CD4-positive, alpha-beta T cell treated with Interleukin-12 subunit alpha and Interleukin-12 subunit beta, for 1 hour (primary cell): ENCODE data around the gene GCK.
"Not testable (repeated sequence)": the region's sequence is repeated elsewhere in the genome, so short reads cannot be mapped to it uniquely, and the experiment has no call there.

ENCODE experiments used
- DNase-seq: peaks from one replicate; pipeline ENCODE4 v3.0.0-alpha.2; 2020

The GCK gene

DNA sequence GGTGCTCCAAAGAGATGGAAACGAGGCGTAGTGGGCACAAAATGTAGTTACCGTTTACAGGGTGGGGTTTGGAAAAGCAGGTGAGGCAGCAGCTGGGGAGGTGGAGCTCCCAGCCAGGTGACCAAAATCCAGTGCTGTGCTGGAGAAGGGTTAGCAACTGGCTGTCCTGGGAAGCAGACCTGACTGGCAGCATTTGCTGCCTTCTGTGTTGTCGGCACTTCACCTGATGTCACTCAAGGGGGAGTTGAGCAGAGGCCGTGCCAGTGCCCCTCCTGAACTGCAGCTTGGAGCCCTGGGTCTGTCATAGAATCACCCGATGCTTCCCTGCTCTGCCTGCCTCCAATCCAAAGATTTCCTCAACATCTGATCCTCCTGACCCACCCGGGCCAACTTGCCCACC lies 12.8 kb downstream of the GCK start:
- no peak for DNase-seq

DNA sequence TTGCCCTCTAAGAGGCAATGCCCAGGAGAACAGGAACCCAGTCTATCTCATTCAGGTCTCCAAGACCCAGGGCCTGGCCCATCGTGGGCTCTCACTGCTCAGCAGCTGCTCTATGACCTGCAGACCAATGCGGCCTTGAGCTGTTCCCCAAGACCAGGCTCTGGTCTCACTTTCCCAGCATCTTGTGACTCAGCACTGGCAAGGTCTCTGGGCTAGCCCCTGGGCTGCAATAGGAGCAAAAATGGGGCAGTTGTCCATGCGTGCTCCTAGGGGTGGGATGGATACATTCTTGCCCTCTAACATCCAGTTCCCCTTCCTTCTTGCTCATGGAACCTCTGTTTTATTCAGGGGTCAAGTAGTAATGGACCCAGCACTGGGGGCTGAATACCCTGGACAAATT lies 13.5 kb downstream of the GCK start:
- DNase-seq = no peak

DNA sequence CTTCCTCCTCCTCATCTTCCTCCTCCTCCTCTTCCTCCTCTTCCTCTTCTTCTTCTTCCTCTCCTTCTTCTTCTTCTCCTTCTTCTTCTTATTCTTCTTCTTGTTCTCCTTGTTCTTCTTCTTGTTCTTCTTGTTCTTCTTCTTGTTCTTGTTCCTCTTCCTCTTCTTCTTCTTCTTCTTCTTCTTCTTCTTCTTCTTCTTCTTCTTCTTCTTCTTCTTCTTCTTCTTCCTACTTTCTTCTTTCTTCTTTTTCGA lies 14.6 kb downstream of the GCK start:
- not testable (repeated sequence) for DNase-seq

DNA sequence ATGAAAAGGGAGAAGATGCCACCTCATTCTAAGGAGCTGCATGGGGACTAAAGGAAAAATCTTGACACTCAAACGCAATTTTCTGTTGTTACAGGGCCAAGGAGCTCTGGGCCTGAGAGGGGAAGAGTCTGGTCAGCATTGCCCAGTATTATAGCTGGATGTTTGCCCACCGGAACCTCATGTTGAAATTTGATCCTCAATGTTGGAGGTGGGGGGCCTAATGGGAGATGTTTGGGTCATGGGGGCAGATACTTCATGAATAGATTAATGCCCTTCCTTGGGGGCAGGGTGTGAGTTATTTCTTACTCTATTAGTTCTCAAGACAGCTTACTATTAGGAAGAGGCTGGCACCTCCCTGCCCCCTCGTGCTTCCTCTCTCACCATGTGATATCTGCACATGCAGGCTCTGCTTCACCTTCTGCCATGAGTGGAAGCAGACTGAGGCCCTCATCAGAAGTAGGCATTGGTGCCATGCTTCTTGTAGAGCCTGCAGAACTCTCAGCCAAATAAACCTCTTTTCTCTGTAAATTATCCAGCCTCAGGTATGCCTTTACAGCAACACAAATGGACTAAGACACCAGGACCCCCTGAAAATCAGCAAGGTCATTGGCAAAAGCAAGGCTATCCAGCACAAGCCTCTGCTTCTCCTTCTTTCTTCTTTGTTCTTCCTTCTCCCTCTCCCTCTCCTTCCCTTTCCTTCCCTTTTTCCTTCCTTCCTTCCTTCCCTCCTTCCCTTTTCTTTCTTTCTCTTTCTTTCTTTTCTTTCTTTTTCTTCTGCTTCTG lies 15.1 kb downstream of the GCK start:
- DNase-seq = no peak

DNA sequence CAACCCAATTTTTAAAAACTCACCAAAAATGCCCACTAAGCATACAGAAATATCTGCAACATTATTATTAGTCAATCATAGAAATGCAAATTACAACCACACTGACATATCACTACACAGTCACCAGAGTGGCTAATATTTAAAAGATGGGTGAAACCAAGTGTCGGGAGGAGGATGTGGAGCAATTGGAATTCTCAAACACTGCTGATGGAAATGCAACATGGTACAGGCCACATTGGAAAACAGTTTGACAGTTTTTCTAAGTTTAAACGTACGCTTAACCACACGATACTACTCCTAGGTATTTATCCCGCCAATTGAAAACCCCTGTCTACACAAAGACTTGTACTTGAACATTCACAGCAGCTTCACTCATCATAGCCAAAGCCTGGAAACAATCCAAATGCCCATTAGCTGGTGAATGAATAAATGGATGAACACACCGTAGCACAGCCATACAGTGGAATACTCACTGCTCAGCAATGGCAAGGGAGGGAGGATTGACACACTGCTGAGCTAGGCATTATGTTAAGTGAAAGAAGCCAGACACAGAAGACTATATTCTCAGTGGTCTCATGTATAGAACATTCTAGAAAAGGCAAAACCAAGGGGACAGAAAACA lies 16.3 kb downstream of the GCK start:
- no peak for DNase-seq

DNA sequence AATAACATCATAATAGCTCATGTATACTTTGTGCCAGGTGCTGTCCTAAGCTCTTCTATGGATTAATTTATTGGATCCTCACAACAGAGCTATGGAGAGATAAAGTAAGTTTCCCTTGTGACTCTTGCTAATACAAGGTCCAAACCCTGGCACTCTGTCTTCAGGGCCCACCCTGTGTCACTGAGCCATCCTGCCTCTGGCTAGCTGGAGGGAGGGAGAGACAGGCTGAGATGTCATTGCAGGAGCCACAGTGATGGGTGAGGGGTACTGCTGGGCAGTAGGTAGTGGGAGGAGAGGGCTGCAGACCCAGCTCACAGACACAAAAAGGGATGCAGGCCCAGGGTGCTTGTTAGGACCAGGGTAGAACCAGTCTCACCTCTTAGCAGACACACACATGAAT lies 16.9 kb downstream of the GCK start:
- DNase-seq = no peak

DNA sequence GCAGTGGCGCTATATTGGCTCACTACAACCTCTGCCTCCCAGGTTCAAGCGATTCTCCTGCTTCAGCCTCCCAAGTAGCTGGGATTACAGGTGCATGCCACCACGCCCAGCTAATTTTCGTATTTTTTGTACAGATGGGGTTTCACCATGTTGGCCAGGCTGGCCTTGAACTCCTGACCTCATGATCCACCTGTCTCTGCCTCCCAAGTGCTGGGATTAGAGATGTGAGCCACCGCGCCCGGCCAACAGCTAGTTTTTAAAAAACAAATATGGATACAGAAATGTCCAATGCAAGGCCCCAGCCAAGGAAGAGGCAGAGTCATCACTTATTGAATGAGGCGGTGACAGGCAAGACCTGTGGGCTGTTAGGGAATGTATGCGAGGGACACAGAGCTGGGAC lies 17.3 kb downstream of the GCK start:
- not testable (repeated sequence) for DNase-seq

DNA sequence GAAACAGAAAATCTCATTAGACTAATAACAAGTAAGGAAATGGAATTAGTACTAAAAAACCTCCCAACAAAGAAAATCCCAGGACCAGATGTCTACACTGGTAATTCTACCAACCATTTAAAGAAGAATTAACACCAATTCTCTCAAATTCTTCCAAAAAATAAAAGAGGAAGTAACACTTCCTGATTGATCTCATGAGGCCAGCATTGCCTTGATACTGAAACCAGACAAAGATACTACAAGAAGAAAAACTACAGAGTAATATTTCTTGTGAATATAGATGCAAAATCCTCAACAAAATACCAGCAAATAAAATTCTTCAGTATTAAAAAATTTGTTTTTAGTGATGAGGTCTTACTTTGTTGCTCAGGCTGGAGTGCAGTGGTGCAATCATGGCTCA lies 21.3 kb downstream of the GCK start:
- DNase-seq = no peak

DNA sequence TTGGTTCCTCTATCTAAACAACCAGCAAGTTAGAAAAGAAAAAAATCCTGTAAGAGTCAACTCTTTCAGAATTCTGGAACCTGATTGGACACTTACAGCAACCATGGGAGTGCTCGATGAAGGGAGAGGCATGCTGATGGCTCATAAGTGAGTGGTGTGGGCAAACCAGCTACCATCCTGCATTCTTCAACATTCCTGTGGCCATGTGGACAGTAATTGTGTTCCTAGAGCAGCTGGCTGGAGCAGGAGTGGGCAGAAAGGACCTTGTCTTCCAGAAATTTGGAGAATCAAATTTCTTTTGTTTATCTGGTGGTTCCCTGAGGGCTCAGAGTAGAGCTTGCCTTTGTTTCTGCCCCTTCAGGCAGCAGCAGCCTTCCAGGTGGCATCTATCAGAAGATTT lies 25.6 kb downstream of the GCK start:
- no peak for DNase-seq

DNA sequence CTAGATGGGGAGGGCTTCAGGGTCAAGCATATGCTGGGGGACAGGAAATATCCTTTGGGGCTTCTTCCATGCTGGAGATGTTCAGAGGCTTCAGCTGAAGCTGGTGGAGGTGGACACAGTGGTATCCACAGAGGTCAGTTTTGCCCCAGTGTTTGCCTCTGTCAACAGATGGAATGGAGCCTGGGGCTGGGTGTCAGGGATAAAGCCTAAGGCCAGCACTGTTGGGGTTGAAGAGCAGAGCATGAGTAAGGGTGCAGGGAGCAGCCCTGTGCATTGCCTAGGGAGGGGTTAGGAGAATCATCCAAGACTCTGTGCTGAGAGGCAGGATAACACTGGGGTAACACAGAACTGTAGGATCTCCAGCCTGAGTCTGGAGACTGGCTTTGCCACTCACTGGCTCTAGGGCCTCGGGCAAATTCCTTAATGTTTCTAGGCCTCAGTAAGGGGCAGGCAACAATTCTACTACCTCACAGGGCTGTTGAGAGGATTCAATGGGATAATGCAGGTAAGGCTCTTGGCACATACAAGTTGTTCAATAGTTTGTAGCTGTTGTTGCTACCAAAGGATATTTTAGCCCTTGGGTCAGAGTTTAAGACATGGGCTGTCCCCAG lies 26.3 kb downstream of the GCK start:
- no peak for DNase-seq

DNA sequence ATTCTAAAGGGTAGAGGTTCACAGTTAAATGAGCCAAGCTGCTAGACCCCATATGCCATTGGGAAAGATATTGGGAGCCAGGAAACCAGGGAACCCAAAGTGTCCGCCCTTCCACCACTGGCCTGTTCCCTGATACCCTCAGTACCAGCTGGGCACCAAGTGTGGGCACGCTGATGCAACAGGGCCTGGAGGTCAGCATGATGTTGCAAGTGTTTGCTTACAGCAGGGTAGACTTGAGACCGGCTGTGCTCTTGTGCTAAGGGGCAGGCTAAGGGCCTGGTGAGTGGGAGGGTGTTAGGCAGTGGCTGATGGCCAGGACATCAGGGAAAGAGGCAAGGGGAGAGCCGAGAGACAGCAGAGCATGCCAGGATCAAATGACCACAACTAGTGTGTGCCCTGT lies 27.1 kb downstream of the GCK start:
- DNase-seq = no peak

DNA sequence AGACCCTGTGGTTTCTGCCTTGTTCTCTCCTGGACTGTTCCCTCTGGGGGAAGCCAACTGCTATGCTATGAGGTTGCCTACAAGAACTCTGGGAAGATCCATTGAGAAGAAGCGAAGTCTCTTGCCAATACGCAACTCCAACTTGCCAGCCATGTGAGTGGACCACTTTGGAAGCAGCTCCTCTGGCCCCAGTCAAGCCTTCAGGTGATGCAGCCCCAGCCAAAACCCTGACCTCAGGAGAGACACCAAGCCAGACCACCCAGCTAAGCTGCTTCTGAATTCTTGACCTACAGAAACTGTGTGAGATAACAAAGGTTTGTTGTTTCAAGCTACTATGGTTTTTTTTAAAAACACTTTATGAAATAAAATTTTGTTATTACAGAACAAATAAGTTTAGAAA lies 27.9 kb downstream of the GCK start:
- no peak for DNase-seq

DNA sequence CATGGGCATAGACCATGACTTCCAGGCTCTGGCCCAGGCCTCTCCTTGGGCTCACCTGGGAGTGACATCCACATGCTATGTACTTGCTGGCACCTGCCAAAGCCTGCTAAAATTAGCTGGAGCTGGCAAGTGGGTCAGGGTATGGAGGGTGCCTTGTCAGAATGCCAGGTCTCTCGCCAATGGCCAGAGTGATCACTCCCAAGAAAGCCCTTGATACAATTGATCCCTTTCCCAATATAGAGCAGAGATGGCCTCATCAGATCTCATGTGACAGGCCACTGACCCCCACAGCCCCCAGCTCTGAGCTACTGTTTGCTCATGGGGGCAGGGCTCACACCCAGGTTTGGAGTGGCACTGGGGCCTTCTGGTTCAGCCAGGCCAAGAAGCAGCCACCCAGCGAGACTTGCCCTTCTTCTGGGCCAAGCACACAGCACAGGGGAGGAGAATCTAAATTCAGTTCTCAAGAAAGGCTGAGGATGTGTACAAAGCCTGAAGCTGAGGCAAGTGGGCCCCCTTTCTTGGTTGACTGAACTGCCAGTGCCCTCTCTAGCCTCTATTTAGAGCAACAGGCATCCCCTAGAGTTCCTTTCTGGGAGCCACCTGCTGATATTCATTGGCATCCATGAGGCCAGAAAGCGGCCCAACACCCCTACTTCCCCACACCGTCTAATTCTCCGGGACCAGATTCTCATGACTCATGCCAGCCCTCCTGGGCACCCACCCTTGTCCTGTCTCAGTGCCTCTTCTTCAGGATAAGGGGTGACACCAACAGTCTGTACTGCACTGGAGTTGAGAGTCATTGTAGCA lies 29.2 kb downstream of the GCK start:
- DNase-seq = no peak

DNA sequence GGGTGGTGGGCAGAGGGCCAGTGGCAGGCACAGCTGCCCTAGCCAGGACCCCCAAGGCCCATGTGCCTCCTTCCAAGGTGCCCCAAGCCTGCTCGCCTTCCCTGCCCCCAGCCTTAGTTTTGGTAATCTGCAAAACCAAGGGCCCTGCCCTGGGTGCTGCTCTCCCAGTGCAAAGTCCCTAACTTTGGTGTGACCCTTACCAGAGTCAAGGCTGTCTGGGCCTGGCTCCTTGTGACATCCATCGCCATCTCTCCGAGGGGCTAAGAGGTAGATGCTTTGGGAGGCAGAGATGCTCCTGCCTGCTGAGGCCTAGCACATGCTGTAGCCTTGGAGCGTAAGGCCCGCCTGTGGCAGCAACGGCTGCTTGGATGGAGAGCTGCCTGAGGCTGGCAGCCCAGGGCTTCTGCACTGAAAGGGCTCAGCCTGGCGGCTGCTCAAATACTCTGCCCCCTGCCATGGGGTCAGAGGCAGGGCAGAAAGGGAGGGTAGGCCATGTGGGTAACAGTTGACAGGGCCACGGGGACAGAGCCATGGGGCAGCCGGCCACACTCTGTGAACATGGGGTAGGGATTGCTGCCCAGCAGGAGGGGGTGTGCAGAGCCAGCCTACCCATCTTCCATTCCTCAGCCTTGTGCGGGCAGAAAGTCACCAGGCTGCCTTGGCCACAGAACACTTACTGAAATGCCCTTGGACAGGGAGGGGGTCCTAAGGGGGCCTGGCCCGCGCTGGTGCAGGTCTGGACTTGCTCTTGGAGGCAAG lies 30.2 kb downstream of the GCK start:
- DNase-seq = no peak

DNA sequence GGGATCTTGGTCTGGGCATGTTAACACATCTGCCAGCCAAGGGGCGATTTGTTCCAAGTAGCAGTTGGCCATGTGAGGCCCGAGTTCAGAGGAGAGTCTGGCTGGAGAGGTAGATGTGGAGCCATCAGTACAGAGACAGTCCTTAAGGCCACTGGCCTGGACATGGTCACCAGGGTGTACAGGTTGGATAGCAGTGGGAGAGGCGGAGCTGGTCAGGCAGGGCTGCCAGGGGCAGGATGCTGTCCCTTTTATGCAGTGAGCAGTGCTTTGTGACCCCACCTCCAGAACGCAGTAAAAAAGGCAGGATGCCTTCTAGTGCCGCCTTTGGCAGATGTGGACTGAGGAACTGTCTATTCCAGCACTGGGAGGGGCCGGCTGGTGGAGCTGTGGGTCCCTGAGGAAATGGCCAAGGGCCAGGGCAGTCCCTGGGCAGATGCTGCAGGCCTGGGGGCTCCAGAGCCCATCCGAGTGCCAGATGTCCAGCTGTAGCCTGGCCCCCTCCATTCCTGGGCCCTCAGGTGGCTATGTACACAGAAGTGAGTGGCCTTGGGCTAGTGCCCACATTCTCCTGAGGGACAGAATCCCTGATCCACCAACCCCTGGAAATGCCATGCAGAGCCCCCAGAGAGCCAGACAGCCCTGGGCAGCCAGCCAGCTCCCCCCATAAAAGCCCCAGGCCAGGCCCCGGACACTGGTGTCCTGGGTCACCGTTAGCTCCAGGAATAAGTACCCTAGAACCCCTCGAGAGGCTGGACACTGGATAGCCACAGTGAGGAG lies 31.0 kb downstream of the GCK start:
- no peak for DNase-seq

DNA sequence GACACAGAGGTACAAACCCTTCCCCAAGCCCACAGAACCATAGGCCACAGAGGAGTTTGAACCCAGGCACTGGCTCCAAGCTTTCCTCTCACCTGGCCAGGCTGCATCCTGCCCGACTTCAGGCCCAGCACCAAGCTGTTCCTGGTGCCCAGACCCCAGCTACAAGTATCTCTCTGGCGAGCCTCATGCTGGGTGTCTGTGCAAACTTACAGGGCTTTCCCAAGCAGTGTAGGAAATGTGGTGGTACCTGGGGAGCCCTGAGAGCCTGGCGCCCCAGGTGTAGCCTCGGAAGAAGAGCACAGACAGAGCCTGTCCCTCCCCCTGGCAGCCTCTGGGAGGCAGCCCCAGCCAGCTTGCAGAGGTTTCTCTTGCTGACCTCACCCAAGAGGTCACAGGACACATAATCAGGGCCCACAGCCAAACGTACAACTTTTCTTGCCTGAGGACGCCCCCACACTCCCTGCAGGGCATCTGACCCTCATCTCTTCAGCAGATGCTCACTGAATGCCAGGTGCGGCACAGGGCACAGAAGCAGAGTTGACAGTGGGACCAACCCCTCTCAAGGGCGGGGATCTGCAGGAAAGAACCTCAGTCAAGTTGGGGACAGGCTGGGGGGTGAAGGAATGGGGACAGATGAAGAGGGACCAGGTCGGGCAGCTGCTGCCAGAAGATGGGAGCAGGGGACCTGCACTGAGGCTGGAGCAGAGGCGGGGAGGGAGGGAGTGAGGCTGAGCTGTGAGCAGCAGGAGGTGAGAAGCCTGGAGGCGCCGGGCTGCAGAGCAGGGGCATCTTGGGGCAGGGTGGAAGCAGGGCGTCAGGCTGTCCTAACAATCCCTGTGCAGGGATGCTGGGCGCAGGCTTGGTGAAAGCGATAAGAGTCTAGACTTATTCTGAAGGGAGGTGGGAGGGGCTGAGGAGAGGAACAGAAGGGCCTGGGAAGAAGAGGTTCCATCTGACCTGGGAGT lies 31.8 kb downstream of the GCK start:
- DNase-seq = no peak

DNA sequence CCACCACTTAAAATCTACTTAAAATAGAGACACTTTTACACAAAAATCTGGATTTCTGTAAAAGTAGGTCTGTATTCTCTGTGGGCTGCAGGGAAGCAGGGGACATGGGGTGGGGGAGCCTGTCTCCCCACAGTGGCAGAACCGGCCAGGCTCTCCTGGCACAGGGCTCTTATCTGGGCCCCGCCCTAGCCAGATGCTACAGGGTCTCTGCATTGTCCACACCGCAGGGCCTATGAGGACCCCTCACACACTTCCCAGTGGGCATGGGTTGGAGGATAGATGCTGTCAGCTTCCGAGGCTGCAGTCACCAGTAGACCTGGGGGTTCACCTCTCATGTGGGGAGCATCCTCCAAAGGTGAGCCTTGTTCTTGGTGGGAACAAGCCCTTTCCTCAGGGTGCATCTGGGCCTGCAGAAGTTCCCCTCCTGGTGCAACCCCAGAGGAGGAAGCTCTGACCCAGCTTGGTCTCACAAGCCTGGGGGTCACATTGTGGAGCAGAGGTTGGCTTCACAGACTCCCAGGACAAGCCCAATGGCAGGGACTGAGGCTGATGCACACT lies 32.7 kb downstream of the GCK start:
- DNase-seq = no peak

DNA sequence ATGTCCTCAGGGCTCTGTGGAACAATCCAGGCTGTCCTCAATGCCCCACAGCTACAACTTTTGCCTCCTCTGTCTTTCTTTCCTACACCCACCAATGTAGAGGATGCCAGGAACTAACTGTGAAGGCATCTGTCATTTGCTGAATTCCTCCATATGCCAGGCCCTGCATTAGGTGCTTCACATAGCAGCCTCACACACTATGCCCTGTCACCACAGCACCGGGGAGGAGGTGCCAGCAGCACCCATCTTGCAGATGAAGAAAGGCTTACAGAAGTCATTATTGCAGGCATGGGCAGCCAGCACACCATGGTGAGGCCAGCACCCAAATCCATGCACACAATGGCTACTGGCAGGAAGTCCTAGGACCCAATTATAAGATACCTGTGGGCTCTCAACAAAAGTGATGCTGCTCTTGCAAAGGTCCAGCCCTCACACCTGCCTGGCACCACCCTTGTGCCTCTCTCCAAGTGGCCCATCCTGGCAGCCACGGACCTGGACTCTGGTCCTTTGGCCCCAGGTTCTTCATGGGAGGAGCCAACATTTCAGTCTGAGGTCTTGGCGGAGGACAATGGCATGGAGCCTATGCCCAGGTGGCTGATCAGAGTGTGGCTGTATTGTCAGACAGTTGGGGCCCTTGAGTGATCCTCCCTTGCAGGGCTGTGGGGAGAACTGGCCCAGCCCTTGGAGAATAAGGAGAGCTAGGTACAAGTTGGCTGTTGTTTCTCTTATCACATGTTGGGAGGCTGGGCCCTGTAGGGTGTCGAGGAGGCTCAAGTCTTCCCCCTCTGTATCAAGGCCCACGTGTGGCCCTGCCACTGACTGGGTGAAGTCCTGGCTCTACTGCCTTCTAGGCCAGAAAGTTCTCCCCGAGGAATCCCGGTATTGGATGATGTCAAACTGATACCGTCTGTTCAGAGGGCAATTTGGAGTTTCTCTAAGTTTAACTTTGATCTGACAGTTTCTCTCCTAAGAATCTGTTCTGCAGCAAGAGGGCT lies 33.8 kb downstream of the GCK start:
- no peak for DNase-seq

DNA sequence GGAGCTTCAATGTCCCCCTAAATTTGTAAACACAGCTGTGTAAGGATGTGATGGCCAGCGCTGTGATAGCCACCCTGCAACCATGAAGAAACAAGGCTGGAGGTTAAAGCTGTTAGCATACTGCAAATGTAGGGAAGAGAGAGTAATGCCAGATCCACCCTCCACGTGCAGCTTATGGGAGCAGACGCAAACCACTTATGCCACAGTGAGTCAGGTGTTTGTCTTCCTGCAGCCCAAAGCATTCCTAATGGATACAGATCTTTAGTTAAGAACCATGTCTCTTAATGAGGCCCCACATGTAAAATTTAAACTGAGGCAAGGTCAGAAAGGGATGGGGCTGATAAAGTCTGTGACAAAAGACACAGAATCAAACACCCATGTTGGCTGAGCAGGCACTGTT lies 34.5 kb downstream of the GCK start:
- DNase-seq = no peak

DNA sequence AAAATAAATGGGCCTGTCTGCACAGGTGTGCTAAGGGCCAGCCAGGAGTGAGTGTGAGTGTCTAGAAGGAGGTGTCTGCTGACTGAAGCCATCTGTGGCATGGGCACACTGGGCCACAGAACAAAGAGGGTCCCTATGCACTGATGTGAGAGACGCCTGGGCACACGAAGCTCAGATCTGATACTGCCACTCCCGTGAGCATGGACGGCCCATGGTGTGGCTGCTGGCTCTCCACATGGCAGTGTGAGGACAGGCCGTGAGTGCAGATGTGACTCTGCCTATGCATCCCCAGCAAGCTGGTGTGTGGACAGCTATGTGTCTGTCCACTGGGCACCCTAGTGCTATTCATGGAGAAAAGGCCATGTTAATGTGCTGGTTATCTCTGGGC lies 35.3 kb downstream of the GCK start:
- DNase-seq = no peak
